Urinary bladder (tissue), 4 donors: Measurements from ENCODE around the gene GAREM2. TPM values are rescaled to one million over a fixed set of nuclear protein-coding genes. Genes with fewer than 3 reads are reported as not detected.

Source experiments
- DNase-seq: peaks from one replicate; pipeline ENCODE4 v3.0.0-alpha.2; 2015; ENCODE audit errors: extremely low spot score
- H3K27ac ChIP-seq: one replicate; pipeline ENCODE4 v1.5.1; 2013; ENCODE audit warnings: low read depth, mild to moderate bottlenecking, moderate library complexity
- H3K36me3 ChIP-seq: one replicate; pipeline ENCODE4 v1.6.1; 2013; ENCODE audit warnings: mild to moderate bottlenecking, moderate library complexity; ENCODE audit not compliant: insufficient read depth
- H3K4me1 ChIP-seq: one replicate; pipeline ENCODE4 v1.6.1; 2013; ENCODE audit warnings: mild to moderate bottlenecking, moderate library complexity; ENCODE audit not compliant: insufficient read depth
- H3K4me3 ChIP-seq: one replicate; pipeline ENCODE4 v1.5.1; 2013; ENCODE audit warnings: low read depth, low read length
- WGBS: extraction: QIAGEN DNeasy Blood & Tissue Kit; methylation state at CpG from one replicate; pipeline ENCODE4 v1.1.7; 2013; 5-methylcytosine and 5-hydroxymethylcytosine counted together
- polyA plus RNA-seq: library from polyadenylated mRNA; stranded (reverse); fragments of 200-250 nt; gene quantifications from one replicate; pipeline ENCODE4 v1.2.3, GENCODE V29; 2013
- total RNA-seq: library from RNA; depleted of rRNA; stranded (reverse); fragments of >200 nt; gene quantifications from one replicate; pipeline ENCODE4 v1.2.3, GENCODE V29; 2014
- donor health status: healthy with polysubstance abuse.
- donor health status: healthy.

GAREM2 gene
- total and polyA plus RNA-seq, 2 donors: 2.0 to 4.0 TPM

- DNase-seq: no peak
- WGBS: 92% methylated on average over 5 of the region's 5 CpGs
- Histone ChIP-seq H3K4me3 (no peak overlapping the region), H3K4me1 (no peaks in the 10 kb centered on the region), H3K27ac (no peak overlapping the region), H3K36me3 (peaks cover 3% of the 10 kb centered on the region)
Measured at GRCh38 chr2:26212011-26212410, 39.1 kb downstream of the GAREM2 start.

- H3K27ac ChIP-seq: no peak overlapping the region
- DNase-seq: no peak
- no peaks in the 10 kb centered on the region for H3K4me1 ChIP-seq
- 90% methylated on average over 1 of the region's 1 CpG for WGBS
- peaks cover 3% of the 10 kb centered on the region for H3K36me3 ChIP-seq
- H3K4me3 ChIP-seq: no peak overlapping the region
Measured at GRCh38 chr2:26214759-26215158, 41.9 kb downstream of the GAREM2 start.

GRCh38 chr2:26215833-26216232 lies 42.9 kb downstream of the GAREM2 start:
- Histone ChIP-seq H3K4me1 (no peaks in the 10 kb centered on the region), H3K27ac (no peak overlapping the region), H3K36me3 (peaks cover 3% of the 10 kb centered on the region), H3K4me3 (no peak overlapping the region)
- DNase-seq: no peak
- WGBS: 98% methylated on average over 1 of the region's 1 CpG

- no peak overlapping the region for H3K27ac ChIP-seq
- H3K4me1 ChIP-seq: no peaks in the 10 kb centered on the region
- WGBS: 94% methylated on average over 4 of the region's 4 CpGs
- DNase-seq: no peak
- peaks cover 2% of the 10 kb centered on the region for H3K36me3 ChIP-seq
- no peak overlapping the region for H3K4me3 ChIP-seq
Measured at GRCh38 chr2:26216587-26216986, 43.7 kb downstream of the GAREM2 start.

GRCh38 chr2:26217720-26218119 lies 44.8 kb downstream of the GAREM2 start:
- H3K4me3 ChIP-seq: no peak overlapping the region
- DNase-seq: no peak
- no peak overlapping the region for H3K27ac ChIP-seq
- 82% methylated on average over 6 of the region's 6 CpGs for WGBS
- H3K4me1 ChIP-seq: no peaks in the 10 kb centered on the region
- peaks cover 1% of the 10 kb centered on the region for H3K36me3 ChIP-seq

GRCh38 chr2:26223018-26223417 lies 50.1 kb downstream of the GAREM2 start:
- Histone ChIP-seq H3K27ac (no peak overlapping the region), H3K4me1 (no peaks in the 10 kb centered on the region), H3K4me3 (no peak overlapping the region), H3K36me3 (no peaks in the 10 kb centered on the region)
- no peak for DNase-seq
- 96% methylated on average over 1 of the region's 1 CpG for WGBS

- WGBS: 83% methylated on average over 2 of the region's 2 CpGs
- Histone ChIP-seq H3K4me3 (no peak overlapping the region), H3K4me1 (no peaks in the 10 kb centered on the region), H3K27ac (no peak overlapping the region), H3K36me3 (no peaks in the 10 kb centered on the region)
- no peak for DNase-seq
Measured at GRCh38 chr2:26224095-26224494, 51.2 kb downstream of the GAREM2 start.

GRCh38 chr2:26229595-26229994 lies 56.7 kb downstream of the GAREM2 start:
- no peak for DNase-seq
- no peak overlapping the region for H3K27ac ChIP-seq
- H3K4me1 ChIP-seq: no peaks in the 10 kb centered on the region
- H3K36me3 ChIP-seq: peaks cover 3% of the 10 kb centered on the region
- no peak overlapping the region for H3K4me3 ChIP-seq
- 97% methylated on average over 3 of the region's 3 CpGs for WGBS

- Histone ChIP-seq H3K4me3 (no peak overlapping the region), H3K36me3 (peaks cover 6% of the 10 kb centered on the region), H3K27ac (no peak overlapping the region), H3K4me1 (no peaks in the 10 kb centered on the region)
- DNase-seq: no peak
- over 99% methylated on average over 2 of the region's 2 CpGs for WGBS
Measured at GRCh38 chr2:26230806-26231205, 57.9 kb downstream of the GAREM2 start.

GRCh38 chr2:26235089-26235488 lies 62.2 kb downstream of the GAREM2 start:
- Histone ChIP-seq H3K4me1 (no peaks in the 10 kb centered on the region), H3K27ac (no peak overlapping the region), H3K36me3 (peaks cover 6% of the 10 kb centered on the region), H3K4me3 (no peak overlapping the region)
- DNase-seq: no peak
- WGBS: 92% methylated on average over 9 of the region's 9 CpGs

- DNase-seq: no peak
- Histone ChIP-seq H3K4me3 (no peak overlapping the region), H3K4me1 (no peaks in the 10 kb centered on the region), H3K36me3 (peaks cover 3% of the 10 kb centered on the region), H3K27ac (no peak overlapping the region)
- WGBS: 87% methylated on average over 1 of the region's 1 CpG
Measured at GRCh38 chr2:26237868-26238267, 65.0 kb downstream of the GAREM2 start.

GRCh38 chr2:26238311-26238958 lies 65.5 kb downstream of the GAREM2 start:
- Histone ChIP-seq H3K4me1 (no peaks in the 10 kb centered on the region), H3K27ac (no peak overlapping the region), H3K36me3 (peaks cover 3% of the 10 kb centered on the region), H3K4me3 (no peak overlapping the region)
- DNase-seq: no peak
- 84% methylated on average over 4 of the region's 4 CpGs for WGBS
